Measurements from ENCODE around the gene ACTL10. TPM values are rescaled to one million over a fixed set of nuclear protein-coding genes. Genes with fewer than 3 reads are reported as not detected.

Gene ACTL10
- total and polyA plus RNA-seq, 2 of the 13 experiments (the other 11 are each of a cell fraction or from before 2014, with no cell fraction given) = not detected

GRCh38 chr20:33674294-33675135, 7.8 kb downstream of the ACTL10 start, which contains the start of gene NECAB3 (continued):
- TF ChIP-seq STAT6 (CRISPR knock-in tag; IDR thresholded peaks at IDR 0.05; ENCODE audit: borderline replicate concordance) (peak; percentile 15; the same call in 1 of the 2 replicates), ZNF20 (CRISPR knock-in tag; IDR thresholded peaks at IDR 0.05) (no peak), ZNF598 (CRISPR knock-in tag; IDR thresholded peaks at IDR 0.05; ENCODE audit: borderline replicate concordance) (0 out of 2 replicates have a peak, but pooled peaks have one; percentile 73), ZNF678 (CRISPR knock-in tag; IDR thresholded peaks at IDR 0.05) (peak; percentile 75; the same call in 1 of the 2 replicates), HOXD1 (CRISPR knock-in tag; IDR thresholded peaks at IDR 0.05) (peak; percentile 93; the same call in 1 of the 2 replicates), ZSCAN29 (CRISPR knock-in tag; conservative IDR thresholded peaks at IDR 0.05) (peak; percentile 53; the same call in 1 of the 2 replicates), ARID2 (CRISPR knock-in tag; IDR thresholded peaks at IDR 0.05; ENCODE audit: borderline replicate concordance) (0 out of 2 replicates have a peak, but pooled peaks have one; percentile 6), ZNF766 (CRISPR knock-in tag; IDR thresholded peaks at IDR 0.05; ENCODE audit: borderline replicate concordance) (peak; percentile 80; the same call in 1 of the 2 replicates), ZNF232 (CRISPR knock-in tag; IDR thresholded peaks at IDR 0.05; ENCODE audit: borderline replicate concordance) (peak; percentile 67; the same call in 1 of the 2 replicates), NR1H2 (CRISPR knock-in tag; IDR thresholded peaks at IDR 0.05; ENCODE audit: borderline replicate concordance, low read depth) (no peak)
- TF ChIP-seq, protein P1, sequence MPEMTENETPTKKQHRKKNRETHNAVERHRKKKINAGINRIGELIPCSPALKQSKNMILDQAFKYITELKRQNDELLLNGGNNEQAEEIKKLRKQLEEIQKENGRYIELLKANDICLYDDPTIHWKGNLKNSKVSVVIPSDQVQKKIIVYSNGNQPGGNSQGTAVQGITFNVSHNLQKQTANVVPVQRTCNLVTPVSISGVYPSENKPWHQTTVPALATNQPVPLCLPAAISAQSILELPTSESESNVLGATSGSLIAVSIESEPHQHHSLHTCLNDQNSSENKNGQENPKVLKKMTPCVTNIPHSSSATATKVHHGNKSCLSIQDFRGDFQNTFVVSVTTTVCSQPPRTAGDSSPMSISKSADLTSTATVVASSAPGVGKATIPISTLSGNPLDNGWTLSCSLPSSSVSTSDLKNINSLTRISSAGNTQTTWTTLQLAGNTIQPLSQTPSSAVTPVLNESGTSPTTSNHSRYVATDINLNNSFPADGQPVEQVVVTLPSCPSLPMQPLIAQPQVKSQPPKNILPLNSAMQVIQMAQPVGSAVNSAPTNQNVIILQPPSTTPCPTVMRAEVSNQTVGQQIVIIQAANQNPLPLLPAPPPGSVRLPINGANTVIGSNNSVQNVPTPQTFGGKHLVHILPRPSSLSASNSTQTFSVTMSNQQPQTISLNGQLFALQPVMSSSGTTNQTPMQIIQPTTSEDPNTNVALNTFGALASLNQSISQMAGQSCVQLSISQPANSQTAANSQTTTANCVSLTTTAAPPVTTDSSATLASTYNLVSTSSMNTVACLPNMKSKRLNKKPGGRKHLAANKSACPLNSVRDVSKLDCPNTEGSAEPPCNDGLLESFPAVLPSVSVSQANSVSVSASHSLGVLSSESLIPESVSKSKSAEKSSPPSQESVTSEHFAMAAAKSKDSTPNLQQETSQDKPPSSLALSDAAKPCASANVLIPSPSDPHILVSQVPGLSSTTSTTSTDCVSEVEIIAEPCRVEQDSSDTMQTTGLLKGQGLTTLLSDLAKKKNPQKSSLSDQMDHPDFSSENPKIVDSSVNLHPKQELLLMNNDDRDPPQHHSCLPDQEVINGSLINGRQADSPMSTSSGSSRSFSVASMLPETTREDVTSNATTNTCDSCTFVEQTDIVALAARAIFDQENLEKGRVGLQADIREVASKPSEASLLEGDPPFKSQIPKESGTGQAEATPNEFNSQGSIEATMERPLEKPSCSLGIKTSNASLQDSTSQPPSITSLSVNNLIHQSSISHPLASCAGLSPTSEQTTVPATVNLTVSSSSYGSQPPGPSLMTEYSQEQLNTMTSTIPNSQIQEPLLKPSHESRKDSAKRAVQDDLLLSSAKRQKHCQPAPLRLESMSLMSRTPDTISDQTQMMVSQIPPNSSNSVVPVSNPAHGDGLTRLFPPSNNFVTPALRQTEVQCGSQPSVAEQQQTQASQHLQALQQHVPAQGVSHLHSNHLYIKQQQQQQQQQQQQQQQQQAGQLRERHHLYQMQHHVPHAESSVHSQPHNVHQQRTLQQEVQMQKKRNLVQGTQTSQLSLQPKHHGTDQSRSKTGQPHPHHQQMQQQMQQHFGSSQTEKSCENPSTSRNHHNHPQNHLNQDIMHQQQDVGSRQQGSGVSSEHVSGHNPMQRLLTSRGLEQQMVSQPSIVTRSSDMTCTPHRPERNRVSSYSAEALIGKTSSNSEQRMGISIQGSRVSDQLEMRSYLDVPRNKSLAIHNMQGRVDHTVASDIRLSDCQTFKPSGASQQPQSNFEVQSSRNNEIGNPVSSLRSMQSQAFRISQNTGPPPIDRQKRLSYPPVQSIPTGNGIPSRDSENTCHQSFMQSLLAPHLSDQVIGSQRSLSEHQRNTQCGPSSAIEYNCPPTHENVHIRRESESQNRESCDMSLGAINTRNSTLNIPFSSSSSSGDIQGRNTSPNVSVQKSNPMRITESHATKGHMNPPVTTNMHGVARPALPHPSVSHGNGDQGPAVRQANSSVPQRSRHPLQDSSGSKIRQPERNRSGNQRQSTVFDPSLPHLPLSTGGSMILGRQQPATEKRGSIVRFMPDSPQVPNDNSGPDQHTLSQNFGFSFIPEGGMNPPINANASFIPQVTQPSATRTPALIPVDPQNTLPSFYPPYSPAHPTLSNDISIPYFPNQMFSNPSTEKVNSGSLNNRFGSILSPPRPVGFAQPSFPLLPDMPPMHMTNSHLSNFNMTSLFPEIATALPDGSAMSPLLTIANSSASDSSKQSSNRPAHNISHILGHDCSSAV (CRISPR knock-in tag; IDR thresholded peaks at IDR 0.05; ENCODE audit: borderline replicate concordance) = no peak
- TF ChIP-seq, protein P2, sequence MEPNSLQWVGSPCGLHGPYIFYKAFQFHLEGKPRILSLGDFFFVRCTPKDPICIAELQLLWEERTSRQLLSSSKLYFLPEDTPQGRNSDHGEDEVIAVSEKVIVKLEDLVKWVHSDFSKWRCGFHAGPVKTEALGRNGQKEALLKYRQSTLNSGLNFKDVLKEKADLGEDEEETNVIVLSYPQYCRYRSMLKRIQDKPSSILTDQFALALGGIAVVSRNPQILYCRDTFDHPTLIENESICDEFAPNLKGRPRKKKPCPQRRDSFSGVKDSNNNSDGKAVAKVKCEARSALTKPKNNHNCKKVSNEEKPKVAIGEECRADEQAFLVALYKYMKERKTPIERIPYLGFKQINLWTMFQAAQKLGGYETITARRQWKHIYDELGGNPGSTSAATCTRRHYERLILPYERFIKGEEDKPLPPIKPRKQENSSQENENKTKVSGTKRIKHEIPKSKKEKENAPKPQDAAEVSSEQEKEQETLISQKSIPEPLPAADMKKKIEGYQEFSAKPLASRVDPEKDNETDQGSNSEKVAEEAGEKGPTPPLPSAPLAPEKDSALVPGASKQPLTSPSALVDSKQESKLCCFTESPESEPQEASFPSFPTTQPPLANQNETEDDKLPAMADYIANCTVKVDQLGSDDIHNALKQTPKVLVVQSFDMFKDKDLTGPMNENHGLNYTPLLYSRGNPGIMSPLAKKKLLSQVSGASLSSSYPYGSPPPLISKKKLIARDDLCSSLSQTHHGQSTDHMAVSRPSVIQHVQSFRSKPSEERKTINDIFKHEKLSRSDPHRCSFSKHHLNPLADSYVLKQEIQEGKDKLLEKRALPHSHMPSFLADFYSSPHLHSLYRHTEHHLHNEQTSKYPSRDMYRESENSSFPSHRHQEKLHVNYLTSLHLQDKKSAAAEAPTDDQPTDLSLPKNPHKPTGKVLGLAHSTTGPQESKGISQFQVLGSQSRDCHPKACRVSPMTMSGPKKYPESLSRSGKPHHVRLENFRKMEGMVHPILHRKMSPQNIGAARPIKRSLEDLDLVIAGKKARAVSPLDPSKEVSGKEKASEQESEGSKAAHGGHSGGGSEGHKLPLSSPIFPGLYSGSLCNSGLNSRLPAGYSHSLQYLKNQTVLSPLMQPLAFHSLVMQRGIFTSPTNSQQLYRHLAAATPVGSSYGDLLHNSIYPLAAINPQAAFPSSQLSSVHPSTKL (CRISPR knock-in tag; IDR thresholded peaks at IDR 0.05) = peak; percentile 58
